ENCODE results near the gene CADM1.

The CADM1 gene

DNA sequence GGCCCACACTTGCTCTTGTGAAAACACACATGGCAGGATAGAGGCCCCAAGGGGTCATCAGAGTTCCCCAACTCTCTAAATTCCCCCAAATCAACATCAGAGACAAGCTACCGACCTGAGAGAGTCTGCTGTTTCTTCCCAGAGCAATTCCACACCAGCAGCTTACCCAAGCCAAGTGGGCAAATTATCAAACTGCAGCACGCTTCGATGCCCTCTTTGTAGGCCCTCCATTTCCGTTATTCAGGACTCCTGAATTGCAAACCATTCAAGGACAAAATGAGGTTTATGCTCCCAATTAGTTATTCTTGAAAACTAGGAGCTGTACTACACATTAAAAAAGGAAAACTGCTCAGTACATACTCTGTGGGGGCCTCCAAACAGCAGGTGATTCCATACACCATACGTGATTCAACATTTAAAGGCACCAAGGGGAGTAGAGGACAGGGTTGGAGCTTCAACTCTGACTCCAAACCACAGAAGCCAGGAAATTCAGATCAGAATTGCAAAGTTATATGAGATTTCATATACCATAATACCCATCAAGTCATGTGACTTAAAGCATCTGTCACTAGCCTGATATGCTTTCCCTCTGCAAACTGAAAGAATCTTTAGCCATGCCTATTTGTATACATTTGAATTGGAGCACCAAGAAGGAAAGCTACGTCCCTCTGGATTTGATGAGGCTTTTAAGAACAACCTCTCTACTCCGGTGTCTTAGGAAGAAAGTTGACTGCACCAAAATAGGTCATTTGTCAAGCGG is 234.8 kb downstream of the CADM1 start:
- DNase-seq: no peak

DNA sequence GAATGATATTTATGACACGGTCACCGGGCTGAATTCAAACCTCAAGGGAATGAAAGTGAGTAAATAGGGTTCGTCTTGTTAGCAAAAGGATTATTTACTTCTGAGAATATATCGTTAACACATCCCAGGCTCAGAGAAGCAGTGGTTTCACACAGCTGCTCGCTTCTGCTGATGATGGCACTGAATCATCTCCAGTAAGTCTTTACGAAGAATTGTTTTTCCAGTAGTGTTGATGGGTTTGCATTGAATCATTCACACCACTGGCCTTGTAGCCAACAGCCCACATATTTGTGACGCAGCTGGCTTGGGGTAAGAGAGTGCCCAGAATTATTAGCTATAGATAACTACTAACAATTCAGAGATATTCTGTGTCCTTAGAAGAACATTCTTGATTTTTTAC is 236.3 kb downstream of the CADM1 start:
- DNase-seq: no peak

DNA sequence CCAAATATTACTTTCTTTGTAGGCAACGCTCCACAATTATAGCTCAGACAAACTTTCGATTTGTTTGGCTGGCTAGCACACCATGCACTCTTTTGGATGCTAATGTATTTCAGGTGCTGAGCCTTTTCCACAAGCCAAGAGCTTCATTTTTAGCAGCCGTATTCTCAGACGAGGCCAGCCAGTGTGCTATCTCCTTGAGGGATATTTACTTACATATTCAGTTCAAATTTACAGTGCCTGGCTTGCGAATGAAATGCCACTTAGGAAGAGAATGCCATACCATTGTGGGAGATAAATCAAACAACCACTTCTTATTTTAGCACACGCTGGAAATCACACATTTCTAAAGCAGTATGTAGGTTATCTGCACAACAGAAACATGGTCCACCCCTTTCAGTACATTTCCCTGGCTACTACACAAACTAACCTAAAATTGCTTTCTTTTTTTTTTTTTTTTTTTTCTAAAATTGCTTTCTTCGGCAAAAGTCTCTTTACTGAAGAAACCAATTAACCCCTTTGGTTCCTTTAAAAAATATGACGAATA is 236.9 kb downstream of the CADM1 start:
- no peak for DNase-seq

DNA sequence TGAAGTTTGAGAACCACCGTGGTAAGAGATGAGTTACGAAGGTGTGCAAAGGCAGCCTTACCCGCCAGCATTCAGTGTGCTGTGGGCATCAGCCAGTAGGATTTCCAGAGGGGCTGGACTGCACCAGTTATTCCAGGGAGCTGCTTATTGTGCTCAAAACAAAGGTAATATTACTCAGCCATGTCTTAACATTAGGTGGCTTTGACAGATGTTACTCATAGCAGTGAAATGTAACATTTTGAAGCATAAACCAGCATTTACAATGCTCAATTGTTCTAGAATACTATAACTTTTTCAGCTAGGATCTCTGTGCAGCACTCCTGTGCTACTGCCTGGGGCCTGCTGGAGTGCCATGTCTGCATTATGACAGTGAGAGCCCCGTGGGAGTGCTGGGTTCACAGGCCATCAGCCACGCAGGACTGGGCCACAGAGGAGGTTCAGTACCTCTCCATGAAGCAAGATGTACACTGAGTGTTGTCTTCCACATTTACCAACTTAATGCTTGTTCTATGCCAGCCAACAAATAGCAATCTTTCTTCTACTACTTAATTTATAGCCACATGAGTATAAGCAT is 238.1 kb downstream of the CADM1 start:
- DNase-seq: no peak

DNA sequence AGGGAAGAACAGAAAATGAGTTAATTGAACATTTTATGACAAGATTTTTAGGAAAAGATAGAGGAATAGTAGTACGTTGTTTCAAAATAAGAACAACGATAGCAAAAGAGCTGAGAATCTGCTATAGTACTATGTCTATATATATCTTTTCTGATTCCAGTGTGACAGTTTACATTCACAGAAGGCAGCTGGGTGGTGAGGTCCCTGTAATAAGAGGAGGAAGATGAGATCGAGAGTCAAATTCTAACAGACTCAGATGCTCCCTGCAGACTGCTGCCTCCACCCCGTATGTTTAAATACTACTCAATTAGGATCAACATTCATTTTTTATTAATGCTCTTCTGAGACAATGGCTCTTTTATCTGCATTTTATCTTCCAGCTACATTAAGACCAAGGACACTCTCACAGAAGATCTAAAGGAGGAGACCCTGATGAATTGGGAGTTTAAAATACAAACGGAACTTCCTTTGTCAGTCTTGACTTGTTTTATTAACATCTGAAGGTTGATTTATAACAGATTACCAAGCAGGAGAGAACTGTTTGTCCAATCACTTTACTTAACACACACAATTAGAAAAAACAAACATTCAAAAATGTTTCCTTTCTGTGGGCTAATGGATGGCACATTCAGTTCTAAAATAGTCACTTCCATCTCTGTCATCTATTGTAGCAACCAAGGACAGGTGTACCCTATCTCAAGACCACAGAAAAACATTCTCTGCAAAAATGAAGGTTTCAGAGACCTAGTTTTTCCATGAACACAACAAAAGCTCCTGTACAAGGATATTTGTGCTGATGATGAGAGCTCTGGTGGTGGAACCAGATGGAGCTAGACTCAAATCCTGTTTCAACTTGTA is 240.2 kb downstream of the CADM1 start:
- no peak for DNase-seq

DNA sequence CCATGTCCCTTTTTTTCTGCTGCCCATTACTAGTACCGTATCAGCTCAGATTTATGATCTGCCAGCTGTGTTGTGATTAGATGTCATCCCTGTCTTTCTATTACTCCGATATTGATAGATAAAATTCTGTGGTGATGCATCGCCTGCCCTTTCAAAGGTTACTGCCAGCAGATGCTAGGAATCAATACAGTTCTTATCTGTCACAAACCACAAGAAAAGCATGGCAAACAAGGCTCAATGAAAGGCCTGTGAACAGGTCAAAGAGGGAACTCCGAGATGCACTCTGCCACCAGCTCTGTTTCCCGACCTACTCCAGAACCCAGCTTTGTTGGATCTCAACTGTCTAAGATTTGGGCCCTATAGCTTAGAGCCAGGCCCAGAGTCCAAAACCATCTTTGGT is 246.0 kb downstream of the CADM1 start:
- DNase-seq: no peak

DNA sequence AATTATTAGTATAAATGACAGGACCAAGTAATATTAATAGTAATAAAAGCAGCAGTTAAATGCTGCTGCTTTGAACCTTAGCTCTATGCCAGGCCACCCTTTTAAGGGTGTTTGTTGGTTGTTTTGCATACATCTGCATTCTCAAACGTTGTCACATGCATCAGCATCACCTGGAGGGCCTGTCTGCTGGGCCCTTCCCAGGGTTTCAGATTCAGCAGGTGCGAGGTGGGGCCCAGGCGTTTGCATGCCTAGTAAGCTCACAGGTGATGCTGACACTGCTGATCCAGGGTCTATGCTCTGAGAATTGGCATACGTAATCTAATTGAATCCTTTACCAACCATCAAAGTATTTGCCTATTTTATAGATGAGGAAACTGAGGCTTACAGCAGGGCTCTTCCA is 246.5 kb downstream of the CADM1 start:
- DNase-seq: no peak

DNA sequence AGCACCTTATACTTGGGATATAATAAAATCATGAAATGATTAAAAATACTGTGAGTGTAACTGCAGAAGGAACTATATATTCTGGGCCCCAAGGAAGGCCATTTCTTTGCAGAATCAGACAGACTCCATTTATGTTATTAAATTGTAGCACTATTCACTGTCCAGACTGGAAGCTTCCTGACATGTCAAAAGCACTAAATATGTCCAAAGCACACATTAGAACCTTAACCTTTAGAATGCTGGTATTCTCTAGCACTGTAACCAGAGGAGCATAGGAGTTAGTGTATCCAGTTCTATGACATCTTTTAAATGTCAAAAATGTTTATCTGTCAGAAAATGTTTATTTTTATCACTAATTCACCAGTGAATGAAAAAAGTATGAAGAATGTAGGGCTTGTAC is 246.9 kb downstream of the CADM1 start:
- no peak for DNase-seq

DNA sequence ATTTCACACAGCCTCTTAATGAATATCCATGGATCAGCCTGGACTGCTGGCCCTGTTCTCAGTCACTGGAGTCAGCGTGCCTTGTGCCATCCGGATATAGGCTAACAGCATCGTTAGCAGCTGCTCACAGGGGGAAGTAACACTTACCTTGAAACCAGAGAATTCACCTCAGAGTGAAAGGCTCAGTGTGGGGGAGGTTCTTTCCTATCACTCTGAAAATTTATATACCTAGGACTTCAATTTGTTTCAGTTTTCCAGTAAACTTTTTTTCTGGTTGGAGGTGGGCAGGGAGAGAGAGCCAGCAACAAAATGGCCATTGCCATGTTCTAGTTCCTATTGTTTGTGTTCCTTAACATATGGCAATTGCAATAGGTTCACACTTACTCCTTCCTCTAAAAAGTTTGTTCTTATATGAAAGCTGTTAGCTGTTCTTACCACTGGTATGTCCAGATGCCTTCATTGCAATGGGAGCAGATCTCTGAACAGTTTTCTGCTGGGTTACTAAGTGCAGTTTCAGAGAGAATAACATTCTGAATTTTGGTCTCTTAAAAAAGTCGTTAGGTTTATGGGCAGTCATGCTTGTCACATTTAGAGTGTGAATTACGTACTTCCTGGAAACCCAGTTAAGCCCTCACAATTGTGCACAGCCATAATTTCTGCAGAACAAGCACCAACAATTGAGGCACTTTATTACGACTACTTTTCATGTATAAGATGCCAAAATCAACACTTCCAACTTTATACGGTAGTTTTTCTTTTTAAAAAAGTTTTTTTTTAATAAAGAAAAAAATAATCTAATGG is 247.6 kb downstream of the CADM1 start:
- DNase-seq: peak; percentile 45

DNA sequence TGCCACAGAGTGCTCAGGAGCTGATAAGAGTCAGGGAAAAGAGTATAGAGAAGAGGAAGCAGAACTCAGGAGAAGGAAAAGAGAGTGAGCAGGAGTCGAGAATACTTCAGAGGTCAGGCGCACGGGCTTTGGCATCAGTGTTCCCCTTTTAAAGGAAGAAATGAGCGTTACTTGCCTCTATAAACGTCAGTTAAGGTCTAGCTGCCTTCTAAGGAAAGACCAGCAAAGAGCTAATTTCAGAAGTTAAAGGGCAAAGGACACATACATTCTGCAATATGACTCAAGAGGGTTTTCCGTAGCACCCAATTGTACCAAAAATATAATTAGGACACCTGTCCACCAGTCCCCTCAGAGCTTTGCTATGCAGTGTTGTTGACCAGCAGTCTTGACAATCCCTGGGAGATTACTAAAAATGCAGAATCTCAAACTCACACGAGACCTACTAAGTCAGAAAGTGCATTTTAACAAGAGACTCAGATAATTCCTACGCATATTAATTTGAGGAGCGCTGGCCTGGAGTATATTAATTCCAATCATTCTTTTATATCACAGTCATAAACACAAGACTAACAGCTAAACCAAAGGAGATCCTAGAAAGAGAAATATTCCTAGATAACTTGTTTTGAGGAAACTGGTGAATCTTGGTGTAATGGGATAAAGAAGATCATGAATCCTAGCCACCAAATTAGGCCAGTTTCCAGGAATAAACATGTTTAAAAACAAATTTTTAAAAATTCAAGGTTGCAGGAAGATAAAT is 249.0 kb downstream of the CADM1 start:
- DNase-seq: no peak

DNA sequence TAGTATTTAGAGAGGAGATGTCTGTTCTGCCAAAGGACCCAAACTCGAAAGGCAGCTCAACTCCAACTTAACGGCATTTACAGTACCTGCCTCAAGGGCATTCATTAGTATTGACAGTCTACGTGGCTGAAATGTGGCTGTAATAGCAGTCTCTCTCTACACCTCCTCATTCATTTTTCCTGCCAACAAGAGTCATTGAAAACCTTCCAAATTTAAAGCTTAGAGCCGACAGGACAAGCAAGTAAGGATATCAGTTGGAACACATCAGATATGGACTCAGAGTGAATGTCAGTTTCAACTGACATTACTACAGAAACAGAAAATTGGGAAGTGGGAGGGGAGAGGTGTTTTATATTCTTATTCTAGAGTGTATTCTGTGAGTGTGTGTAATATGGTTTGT is 253.1 kb downstream of the CADM1 start:
- no peak for DNase-seq

DNA sequence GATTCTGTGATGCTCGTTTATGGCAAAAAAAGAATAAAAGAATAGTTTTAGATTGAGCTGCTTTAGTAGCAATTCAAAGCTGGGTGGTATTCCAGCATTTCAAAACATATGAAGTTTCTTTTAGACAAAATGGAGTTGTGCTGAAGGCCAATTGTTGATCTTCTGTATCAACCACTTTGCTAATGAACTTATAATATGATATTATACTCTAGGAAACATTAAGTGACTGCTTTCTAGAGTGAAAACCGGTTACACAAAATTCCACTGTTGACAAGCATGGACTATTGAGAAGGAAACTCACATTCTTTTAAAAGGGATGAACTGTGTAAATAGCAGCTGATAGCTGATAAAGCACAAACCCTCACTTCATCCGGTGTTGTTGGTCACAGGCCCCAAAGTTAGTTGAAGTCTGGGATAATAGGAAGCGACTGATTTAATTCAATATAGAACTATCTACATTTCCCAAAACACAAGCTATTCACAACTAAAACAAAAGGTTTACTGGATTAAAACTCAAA is 255.1 kb downstream of the CADM1 start:
- no peak for DNase-seq

DNA sequence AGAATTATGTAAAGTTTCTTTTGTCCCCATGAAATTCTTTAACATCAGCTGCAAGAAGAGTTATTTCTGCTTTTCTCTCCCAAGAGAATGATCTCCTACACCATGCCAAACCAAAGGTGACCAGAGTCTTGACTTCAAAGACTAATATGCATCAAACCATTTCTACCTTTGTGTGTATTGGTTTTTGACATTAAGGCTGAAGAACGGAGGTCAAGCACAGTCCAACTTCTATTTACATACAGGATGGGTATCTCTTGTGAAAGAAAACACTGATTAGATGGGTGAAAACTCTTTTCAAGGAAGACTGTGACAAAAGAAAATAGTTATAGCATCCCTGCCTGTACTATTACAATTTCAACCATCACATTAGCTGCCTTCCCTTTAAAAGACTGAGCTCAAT is 256.3 kb downstream of the CADM1 start:
- DNase-seq: no peak

DNA sequence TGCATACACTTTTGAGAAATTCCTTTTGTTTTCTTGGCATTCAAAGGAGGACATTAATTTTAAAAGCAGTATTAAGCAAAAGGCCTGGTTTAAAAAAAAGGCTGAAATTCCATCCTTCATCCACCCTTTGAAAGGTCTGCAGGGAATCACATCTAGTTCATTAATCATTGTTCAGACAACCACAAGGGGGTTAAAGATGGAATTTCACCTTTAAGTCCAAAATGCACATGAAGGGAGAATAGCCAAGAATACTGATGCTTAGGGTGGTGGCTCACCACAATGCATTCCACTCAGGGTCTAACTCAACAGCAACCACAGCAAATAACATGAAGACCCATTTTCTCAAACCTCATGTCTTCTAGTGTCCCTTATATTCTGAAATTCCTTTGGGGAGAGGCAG is 256.9 kb downstream of the CADM1 start:
- no peak for DNase-seq

DNA sequence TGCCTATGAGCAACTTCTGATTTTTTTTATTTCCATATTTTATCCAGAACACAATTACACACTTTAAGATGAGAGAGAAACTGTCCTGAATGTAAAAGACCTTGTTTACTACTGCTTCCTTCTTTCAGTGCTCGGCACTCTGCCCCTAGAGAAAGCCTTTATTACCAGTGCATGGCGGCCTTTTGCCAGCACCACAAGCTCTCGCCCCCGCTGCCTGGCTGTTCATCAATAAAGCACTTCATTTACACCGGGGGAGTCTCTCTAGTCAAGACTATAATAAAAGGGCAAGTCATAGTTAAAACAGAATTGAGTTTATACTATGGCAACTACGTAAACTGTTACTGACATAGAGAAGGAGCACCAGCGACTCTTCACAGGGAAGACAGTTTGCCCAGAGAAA is 259.5 kb downstream of the CADM1 start:
- DNase-seq: no peak

DNA sequence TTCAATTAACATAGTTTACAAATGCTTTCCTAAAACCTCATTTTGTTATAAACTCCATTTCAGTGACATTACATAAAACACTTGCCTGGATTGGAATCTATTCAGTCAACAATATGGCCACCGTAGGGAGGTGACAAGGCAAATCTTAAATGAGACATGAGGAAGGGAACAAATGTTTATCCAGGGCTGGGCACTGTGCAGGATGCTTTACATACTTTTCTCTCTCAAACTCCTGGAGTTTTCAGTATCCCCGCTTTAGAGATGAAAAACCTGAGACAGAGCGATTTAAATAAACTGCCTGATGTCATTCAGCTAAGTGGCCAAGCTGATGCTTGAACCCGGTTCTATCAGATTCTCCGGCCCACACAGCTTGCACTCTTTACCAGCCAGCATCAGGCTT is 259.9 kb downstream of the CADM1 start:
- no peak for DNase-seq

DNA sequence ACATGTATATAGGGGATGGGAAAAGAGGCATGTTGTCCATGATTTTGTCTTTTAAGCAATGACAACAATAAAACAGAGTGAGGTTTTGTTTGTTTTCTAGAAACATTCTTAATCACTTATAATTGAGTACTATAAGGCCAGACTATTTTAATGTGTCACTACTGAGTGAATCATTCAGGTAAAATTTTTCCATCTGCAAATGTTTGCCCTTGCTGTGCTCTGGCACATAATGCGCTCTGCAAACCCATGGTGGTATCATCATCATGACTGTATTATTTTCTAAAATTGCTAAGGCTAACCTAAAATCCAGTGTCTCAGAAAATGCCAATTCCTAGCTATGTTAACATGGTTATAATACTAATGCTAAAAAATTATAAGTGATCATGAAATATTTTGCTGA is 261.2 kb downstream of the CADM1 start:
- DNase-seq: no peak

DNA sequence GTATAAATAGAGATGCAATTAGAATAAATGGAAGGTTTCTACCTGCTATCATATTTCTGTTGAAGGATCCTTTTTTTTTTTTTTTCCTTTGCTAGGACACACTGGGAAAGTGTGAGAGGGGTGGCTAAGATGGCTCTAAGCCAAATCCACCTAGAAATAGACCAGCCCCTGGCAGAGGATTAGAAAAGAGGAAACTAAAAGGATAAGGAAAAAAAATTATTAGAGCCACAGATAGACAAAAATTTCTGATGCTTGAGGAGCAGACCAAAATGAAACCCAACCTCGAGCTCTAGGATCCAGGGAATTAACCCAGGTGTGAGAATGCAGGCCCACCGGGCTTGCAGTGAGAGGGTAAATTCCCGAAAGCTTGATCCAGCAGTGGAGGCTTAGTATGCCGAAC is 262.3 kb downstream of the CADM1 start:
- DNase-seq: peak; percentile 77

DNA sequence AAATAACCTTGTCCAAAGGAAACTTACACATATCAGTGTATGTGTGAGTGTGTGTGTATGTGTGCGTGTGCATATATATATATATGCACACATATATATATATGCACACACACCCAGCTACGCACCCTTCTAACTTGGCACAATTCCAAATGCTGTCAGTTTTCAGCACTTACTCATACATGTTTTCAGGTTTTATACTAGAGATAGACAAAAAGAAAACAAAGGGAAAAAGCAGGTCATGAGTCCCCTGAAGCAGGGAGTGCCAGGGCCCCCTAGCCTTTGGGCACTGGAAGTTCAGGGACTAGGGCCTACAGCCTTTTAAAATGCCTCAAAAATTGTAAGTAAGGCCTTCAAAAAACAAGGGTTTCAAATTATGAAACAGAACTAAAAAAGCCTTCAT is 265.4 kb downstream of the CADM1 start:
- DNase-seq: no peak

DNA sequence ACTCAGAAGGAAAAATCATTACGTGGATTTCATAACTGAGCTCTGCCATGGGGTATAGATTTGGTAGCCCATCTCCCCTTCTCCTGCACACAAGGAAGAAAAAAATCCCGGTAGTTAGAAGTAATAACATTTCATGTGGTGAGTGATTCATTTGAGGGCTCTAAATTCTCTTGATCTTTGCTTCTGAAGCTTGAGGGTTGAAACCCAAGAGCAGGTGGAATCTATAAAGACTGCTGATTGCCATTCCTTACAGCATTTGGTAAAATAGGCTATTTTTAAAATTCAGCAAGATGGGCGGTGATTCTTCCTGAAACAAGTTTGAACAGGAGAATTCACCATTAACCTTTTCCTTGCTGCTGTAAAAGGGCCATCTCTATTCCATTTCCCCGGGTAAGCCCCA is 266.1 kb downstream of the CADM1 start:
- no peak for DNase-seq

DNA sequence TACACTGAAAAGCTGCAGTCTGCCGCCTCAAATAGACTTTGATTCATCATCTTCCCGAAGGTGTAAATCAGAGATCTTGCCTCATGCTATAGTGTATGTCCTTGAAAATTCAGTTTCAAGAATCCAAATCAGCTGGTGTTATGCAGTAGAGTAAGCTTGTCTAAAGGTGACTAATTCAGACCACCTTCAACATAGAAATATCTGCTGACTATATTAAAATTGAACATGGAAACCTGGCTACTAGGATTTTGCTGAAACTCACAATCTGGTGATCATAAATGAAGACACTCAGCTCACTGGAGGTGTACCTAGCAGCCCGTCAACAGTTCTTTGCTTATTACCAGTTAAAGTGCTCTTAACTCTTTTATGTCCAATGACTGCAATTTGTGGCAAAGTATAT is 266.6 kb downstream of the CADM1 start:
- no peak for DNase-seq

DNA sequence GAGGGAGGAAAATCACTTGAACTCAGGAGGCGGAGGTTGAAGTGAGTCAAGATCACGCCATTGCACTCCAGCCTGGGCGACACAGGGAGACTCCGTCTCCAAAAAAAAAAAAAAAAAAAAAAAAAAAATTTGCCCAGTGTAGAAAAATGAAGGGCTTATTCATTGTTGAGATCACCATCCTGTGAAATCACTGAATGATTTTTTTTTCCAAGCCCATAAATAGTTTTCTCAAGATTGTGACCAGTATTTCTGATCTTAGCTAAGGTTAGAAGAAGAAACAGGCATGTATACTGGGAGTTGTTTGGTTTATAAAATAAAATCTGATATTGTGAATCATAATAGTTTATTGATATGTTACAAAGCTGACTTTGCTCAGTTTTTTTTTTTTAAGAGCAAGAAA is 269.4 kb downstream of the CADM1 start:
- DNase-seq: no peak

All from NCI-H2171 (cell line).